ENCODE data around the gene PLEKHG4B.
"Not testable (repeated sequence)": the region's sequence is repeated elsewhere in the genome, so short reads cannot be mapped to it uniquely, and the experiment has no call there.

PLEKHG4B gene

DNA sequence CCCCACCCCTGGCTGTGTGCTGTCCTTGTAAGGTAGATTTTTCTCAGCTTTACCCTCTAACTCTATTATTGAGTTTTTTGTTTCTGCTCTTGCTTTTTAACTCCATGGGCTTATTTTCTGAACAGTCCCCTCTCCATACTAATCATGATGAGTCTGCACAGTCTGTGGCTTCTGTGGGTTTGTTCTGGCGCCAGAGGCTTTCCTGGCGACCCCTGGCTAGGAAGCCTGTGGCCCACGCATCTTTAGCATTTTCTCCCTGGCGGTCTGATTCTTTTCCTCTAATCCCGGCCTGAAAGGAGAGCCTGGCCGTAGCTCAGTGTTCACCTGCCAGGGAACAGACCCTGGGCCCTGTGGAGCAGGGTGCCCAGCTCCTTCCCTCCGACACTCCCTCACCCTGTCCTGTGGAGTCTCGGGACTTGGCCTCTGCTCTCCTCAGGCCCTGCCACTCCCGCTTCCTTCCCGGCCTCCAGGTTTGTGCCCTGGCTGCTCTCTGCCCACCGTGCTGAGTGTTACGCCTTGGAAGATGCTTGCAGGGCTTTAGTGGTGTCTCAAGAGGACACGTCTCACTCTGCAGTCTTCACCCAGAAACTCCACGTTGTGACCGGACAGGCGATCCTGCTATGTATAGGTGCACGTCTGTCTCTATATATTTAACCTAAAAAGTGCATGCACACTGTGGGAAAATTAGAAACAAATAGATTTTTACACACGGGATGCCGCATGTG lies 67.6 kb downstream of the PLEKHG4B start:
- no peak for DNase-seq

DNA sequence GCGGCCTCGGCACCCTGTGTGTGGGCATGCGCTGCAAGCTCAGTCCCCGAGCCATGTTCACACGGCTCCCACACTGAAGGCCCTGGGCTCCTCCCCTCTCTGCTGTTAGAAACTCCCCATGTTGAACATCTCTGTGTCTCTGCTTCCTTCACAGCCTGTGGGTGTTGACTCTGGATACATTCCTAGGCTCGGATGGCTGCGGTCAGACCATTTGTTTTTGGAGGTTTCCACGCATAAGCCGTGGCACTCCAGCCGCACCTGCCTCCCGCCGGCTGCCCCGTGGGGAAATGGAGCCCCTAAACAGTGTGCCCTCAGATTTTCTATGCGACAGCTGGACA lies 68.2 kb downstream of the PLEKHG4B start:
- DNase-seq: no peak

DNA sequence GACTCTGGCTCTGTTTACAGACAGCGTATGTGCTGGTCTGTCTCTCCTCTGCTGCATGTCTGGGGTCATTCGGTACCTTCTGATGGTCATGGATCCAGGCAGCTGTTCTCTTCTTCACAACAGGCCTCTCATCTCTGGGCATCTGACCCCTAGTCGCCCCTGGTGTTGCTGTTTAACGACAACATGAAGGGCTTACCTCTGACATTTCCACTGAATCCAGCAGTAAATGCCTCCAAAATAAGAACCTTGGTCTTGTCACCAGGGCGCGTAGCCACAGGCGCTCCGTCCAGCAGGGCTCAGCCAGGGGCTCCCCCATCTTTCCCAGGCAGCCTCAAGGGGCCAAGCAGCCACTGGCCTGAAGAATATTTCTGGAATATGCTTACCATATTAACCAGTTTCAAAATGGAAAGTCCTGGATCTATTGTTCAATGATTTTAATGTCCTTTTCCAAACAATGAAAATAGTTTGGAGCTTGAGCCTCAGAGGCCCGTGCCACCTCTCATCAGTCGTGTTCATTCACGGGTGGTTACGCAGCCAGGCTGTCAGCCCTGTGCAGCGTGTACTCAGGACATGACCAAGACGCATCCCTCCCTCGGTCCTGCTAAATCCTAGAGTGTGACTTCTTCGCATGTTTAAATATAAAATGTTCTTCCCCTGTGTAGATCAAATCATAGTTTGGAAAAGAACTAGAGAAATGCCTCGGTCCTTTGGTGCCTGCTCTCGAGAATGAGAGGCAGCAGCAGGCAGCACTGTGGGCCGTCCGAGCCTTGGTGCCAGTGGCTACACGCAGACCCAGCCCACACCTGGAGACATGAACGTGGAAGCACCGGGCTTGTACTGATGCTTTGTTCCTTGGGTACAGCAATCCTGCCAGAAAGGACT lies 69.2 kb downstream of the PLEKHG4B start:
- no peak for DNase-seq

DNA sequence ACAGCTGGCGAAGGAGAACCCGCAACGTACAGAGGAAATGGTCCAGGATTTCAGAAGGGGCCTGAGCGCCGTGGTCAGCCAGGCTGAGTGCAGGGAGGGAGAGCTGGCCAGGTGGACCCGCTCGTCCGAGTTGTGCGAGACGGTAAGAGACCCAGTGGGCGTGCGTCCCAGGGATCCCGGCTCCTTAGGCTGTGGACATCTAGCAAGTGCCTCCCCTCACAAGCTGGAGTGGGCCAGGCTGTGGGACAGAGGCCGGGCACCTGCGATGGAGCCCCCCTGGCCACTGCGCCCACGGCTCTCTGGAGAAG lies 69.8 kb downstream of the PLEKHG4B start:
- DNase-seq: no peak

DNA sequence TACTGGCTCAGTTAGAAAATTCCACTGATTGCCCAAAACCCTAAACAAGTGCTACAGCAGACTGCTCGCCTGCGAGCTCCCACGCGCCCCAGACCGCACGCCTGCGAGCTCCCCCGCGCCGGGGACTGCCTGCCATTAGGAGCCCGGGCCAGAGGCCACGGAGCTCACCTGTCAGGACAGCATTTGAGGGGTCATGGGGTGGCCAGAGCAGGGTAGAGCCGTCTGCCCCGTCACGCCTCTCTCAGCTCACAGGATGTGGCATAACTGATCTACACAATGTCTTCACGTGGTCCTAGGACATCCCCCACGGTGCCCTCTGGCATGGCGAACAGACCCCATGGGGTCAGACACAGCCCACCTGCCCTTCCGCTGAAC lies 70.2 kb downstream of the PLEKHG4B start:
- DNase-seq: no peak

DNA sequence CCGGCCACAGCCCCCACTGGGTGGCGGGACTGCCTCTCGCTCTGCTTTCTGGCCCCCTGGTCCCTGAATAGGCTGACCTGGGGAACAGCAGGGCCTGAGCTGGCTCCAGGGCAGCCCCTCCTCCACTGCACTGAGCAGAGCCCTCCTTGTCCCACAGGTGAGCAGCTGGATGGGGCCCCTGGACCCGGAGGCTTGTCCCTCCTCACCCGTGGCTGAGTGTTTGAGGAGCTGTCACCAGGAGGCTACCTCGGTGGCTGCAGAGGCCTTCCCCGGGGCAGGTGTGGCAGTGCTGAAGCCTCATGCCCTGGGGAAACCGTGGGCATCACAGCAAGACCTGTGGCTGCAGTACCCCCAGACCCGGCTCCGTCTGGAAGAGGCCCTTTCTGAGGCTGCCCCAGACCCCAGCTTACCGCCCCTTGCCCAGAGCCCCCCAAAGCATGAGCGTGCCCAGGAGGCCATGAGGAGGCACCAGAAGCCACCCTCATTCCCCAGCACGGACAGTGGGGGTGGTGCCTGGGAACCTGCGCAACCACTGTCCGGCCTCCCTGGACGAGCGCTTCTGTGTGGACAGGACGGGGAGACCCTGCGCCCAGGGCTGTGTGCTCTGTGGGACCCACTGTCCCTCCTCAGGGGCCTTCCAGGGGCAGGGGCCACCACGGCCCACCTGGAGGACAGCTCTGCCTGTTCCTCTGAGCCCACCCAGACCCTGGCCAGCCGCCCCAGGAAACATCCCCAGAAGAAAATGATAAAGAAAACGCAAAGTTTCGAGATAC lies 70.8 kb downstream of the PLEKHG4B start:
- DNase-seq: no peak

DNA sequence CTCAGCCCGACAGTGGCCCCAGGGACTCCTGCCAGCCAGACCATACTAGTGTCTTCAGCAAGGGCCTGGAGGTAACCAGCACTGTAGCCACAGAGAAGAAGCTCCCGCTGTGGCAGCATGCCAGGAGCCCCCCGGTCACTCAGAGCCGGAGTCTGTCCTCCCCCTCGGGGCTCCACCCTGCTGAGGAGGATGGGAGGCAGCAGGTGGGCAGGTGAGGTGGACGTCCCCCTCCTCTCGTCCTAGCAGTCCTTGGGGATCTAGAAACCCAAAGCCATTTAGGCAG lies 71.3 kb downstream of the PLEKHG4B start:
- DNase-seq: no peak

DNA sequence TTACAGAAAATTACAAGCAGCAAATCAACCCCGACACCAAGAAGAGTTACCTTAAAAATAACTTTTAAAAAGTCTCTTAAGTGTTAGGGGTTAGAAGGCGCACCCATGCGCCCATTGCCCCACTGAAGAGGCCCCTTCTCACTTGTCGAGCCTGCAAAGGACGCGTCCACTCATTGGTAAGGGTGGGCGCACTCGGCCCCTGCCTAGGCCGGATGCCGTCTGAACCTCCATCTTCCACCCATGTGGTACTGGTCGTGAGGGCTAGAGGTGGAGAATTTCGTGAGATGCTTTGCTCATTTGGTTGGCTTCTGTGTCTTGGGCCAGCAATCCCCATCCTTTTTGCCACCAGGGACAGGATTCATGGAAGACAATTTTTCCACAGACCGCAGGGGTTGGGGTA lies 71.9 kb downstream of the PLEKHG4B start:
- no peak for DNase-seq

DNA sequence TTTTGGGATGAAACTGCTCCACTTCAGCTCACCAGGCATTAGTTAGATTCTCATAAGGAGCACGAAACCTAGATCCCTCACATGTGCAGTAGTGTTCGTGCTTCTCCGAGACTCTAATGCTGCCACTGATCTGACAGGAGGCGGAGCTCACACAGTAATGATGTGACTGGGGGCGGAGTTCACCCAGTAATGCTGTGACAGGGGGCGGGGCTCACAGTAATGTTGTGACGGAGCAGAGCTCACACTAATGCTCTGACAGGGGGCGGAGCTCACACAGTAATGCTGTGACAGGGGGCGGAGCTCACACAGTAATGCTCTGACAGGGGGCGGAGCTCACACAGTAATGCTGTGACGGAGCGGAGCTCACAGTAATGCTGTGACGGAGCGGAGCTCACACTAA lies 72.3 kb downstream of the PLEKHG4B start:
- no peak for DNase-seq

DNA sequence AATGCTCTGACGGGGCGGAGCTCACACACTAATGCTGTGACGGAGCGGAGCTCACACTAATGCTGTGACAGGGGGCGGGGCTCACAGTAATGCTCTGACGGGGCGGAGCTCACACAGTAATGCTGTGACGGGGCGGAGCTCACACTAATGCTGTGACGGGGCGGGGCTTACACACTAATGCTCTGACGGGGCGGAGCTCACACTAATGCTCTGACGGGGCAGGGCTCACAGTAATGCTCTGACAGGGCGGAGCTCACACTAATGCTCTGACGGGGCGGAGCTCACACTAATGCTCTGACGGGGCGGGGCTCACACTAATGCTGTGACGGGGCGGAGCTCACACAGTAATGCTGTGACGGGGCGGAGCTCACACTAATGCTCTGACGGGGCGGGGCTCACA lies 72.8 kb downstream of the PLEKHG4B start:
- DNase-seq: not testable (repeated sequence)

DNA sequence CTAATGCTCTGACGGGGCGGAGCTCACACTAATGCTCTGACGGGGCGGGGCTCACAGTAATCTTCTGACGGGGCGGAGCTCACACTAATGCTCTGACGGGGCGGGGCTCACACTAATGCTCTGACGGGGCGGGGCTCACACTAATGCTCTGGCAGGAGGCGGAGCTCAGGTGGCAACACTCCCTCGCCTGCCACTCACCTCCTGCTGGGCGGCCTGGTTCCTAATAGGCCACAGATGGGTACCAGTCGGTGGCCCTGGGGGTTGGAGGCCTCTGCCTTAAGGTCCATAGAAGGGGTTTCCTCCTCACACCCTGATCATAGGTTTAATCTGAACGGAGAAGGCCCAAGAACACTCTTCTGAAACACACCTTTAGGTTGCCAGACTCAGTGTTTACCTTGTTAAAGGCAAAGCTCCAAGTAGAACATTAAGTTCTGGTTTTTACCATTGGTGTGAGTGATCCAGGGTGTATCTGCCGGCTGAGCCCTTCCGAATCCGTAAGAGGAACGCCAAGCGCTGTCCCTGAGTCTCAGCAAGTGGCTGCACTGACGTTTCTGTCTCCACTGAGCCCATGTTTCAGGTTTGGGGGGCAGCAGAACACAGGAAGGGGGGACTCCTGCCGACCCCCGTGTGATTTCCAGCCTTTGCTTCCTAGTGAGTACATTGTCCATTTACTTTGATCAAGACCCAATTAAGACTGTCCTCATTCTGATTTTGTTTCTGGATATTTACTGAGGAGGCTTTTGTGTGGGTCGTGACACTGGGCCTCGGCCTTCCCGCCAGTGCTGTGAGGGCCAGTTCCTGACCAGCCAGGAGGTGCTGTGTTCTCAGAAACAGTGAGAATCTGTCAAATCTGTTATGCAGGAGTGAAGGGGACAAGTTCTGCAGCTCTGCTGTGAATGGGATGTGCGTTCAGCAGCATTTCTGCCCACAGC lies 74.7 kb downstream of the PLEKHG4B start:
- no peak for DNase-seq

DNA sequence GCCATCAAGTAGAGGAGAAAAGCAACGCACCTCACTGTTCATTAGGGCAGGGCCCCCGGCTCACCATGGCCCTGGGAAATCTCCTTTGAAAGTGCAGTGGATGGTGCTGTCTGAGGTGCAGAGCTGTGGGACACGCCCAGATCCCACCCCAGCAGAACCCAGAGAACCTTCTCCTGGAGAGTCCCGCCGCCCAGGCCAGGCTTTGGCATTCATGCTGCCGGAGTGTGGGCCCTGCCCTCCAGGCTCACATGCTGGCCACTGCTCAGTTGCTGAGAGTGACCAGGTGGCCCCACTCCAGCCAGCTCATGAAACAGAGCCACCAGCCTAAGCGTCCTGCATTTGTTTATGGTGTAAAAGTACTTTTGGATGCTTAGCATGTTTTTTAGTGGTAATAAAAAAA lies 75.5 kb downstream of the PLEKHG4B start:
- no peak for DNase-seq

DNA sequence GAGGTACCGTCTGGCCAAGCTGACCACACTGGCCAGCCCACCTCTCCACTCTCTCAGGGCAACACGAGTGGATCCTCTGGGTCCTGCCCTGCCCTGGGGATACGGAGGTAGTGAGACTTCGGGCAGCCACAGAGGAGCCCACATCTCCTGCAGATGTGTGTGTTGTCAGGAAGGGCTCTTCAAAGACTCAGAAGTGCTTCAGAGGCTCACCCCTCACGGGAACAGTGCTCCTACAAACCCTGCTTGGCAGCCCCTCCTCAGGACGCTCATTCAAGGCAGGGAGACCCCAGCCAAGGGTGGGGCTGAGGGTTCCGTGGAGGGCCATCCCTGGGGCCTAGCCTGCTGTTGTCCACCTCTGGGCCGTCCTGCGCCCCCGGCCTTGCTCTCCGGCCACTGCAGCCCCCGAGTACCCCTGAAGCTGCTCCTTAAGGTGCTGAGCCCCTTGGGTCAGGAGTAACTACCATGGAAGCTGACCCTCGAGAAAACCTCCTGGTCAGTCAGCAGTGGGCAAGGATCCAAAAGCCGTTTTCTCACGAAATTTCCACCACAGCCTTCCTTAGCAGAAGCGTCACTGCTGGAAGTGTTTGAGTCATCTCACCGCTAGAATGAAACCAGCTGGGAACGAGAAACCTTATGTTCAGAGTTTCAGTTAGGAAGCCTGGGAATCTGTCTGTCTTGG lies 76.2 kb downstream of the PLEKHG4B start:
- DNase-seq: no peak

DNA sequence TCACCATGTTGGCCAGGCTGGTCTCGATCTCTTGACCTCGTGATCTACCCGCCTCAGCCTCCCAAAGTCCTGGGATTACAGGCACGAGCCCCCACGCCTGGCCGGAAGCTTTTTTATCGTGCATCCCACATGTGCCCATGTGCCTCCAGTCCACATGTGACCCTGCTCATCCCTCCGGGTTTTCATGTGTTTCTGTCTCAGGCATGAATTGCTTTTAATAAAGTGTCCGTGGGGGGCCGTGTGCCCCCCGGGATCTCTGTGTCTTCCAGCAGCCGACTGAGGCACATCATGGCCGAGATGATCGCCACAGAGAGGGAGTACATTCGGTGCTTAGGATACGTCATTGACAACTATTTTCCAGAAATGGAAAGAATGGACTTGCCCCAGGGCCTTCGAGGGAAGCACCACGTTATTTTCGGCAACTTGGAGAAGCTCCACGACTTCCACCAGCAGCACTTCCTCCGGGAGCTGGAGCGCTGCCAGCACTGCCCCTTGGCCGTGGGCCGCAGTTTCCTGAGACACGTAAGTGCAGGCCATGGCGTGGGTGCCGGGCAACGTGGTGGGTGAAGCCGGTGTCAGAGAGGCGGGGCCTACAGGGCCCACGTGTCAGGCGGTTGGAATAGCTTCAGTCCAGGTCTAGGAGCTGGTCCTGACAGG lies 77.2 kb downstream of the PLEKHG4B start:
- DNase-seq: no peak

DNA sequence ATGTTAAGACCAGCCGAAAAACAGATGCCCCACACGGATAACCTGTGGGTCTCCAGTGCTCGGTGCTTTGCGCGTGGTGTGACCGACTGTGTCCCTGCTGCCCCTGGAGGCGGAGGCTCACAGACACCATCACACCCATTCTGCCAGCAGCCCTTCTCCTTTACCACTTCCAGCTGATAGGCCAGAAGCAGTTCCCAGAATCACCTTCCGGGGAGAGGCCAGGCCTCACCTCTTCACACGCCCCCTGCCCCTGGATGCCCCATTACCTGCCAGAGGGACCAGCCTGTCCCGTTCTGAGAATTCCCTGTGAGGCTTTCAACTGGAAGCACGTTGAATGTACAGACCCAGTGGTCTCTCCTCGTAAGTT lies 77.7 kb downstream of the PLEKHG4B start:
- DNase-seq: no peak

DNA sequence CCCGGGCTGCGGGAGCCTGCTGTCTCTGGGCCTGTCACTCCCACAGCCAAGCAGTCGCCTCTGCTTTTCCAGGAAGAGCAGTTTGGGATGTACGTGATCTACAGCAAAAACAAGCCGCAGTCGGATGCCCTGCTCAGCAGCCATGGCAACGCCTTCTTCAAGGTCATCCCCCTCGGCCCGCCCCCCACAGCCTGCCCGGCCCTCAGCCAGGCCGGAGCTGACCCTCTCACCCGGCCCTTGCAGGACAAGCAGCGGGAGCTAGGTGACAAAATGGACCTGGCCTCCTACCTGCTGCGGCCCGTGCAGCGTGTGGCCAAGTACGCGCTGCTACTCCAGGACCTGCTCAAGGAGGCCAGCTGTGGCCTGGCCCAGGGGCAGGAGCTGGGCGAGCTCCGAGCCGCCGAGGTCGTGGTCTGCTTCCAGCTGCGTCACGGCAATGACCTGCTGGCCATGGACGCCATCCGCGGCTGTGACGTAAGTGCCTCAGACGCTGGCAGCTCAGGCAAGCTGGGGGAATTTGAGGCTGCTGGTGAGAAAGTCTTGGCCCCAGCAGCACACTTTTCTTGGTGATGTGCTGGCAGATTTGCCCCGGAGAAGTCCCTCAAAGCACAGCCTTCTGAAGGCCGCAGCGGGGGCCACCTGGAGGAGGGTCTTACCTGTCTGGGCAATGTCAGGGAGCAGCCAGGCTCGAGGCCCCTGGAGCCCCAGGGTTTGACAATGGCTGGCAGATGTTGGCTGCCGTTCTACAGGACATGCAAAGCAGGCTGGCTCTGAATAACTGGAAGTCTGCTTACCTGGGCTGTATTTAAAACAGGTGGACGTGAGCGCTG lies 79.2 kb downstream of the PLEKHG4B start:
- DNase-seq: no peak

DNA sequence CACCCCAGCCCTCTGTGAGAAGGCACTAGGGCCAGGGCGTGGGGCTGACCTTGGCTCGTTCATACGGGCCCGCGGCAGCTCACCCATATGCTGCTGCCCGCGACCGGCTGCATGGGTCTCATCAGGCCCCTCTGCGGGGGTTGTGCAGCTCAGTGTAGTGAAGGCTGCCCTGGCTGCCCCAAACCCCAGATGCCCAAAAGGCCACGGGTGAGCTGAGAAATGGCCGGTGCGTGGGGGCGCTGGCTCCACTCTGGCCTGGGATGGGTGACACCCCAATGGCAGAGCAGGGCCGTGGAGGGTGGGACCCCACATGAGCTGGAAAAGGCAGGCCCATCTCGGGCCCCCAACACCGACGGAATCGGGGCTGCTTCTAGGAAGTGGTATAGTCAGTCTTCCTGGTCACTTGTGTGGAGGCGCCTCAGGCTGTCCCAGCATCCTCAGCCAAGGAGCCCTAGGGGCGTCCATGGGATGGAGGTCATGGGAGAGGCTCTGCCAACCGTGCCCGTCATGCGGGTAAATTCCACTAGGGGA lies 79.9 kb downstream of the PLEKHG4B start:
- DNase-seq: no peak

DNA sequence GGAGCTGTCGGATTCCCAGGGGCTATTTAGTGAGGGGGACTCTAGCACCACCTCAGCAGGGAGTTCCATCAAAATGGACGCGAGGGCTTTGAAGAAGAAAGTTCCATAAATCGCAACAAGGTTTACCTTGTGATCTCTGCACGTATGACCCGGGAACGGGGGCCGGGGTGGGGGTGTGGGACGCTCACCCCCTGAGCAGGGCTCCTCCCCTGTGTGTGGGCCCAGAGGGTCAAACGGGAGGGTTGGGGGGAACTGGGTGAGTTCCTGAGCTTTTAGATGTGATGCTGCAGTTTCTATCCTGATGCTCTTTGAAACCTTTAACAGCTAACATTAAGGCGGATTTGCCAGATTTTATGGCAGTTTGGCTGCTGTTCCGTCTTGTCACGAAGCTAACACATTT lies 80.5 kb downstream of the PLEKHG4B start:
- no peak for DNase-seq

DNA sequence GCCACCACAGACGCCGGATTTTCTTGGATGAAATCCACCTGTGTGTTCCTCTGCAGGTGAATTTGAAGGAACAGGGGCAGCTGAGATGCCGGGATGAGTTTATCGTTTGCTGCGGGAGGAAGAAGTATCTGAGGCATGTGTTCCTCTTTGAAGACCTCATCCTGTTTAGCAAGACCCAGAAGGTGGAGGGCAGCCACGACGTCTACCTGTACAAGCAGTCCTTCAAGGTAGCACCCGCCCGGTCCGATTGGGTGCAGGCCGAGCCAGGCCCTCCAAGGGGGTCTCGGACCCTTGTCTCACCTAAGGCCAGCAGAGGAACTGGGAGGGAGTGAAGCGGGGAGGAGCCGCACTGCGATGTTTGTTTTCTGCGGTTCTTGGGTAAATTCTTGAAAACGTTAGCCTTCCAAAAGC lies 80.9 kb downstream of the PLEKHG4B start:
- DNase-seq: no peak

DNA sequence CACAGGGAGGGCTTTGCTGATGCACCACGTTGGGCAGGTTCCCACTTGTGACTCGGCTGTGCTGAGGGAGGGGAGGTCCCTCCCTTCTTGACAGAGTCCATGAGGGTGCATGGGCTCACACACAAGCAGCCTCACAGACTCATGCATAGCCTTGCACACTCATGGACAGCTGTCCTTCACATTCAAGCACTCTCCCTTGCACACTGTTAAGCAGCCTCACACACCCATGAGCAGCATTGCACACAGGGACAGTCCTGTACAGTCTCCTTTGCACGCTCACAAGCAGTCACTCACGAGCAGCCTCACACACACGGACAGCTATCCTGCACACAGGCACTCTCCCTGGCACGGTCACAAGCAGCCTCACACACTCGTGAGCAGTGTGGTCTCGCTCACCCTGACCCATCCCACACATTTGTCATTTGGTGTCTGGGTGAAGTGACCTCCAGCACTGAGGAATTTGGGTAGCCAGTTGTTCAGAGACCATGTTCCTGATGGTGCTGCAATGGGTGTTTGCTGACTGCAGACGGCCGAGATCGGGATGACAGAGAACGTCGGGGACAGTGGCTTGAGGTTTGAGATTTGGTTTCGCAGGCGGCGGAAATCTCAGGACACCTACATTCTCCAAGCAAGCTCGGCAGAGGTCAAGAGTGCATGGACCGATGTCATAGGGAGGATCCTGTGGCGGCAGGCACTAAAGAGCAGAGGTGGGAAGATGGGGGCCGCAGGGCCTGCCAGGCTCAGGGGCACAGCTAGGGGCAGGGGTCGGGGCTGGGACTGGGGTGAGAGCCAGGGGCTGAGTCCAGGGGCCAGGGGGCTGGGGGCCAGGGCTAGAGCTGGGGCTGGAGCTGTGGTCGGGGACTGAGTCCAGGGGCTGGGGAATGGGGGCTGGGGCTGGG lies 81.7 kb downstream of the PLEKHG4B start:
- DNase-seq: no peak

Data from DMS53 (cell line).